HepG2 (cell line): ENCODE measurements around the gene CATSPER2. TPM values are rescaled to one million over a fixed set of nuclear protein-coding genes. Genes with fewer than 3 reads are reported as not detected.
"Not testable (repeated sequence)": the region's sequence is repeated elsewhere in the genome, so short reads cannot be mapped to it uniquely, and the experiment has no call there.

Source experiments
- ATAC-seq: fragments of 200-7000 bp; cut with Tn5 transposase; 3 replicates; pipeline ENCODE4 v1.9.1; 2020; ENCODE audit warnings: mild to moderate bottlenecking, moderate library complexity
- BruUV-seq: library from RNA; stranded (reverse); fragments of 400-500 nt; replicated peaks from 2 replicates; lab custom pipeline; 2021; lab: Mats Ljungman, UMichigan
- CTCF ChIA-PET: fragments of 300-600 bp; formaldehyde crosslinking; extraction: SDS; loops from one replicate; lab custom pipeline; 2021; ENCODE audit warnings: low total read pairs, inconsistent platforms, low intra/inter-chr PET ratio; lab: Yijun Ruan, JAX
- POLR2A ChIA-PET: fragments of 350-600 bp; sonication (Branson Sonifier 250); formaldehyde crosslinking; loops from one replicate; lab custom pipeline; 2020; ENCODE audit warnings: antibody characterized with exemption, inconsistent platforms; lab: Yijun Ruan, JAX
- DNase-seq: peaks from one replicate; pipeline ENCODE4 v3.0.0-alpha.2; 2015; ENCODE audit warnings: low spot score
- FAIRE-seq: peaks from 3 replicates; lab custom pipeline; 2011; peaks lifted over from hg19 to GRCh38; lab: Jason Lieb, UNC
- H2AFZ ChIP-seq: one replicate; pipeline ENCODE4 v1.6.1; 2011; ENCODE audit warnings: low read length, inconsistent platforms
- H3K27ac ChIP-seq: fragments of 300-600 bp; 3 replicates; pipeline ENCODE4 v1.8.0; 2011; ENCODE audit warnings: mixed run types, mild to moderate bottlenecking, mixed read lengths, low read length, inconsistent platforms; ENCODE audit not compliant: insufficient read depth; ENCODE audit errors: extremely low read length
- H3K27me3 ChIP-seq, 2 experiments: fragments of 200-600 bp in 1 of 2; 2 replicates in 1 of 2; 3 replicates in 1 of 2; pipeline versions ENCODE4 v1.6.0 to v1.8.0; 2011; ENCODE audit warnings: low read length in 2 of 2, mild to moderate bottlenecking in 2 of 2, moderate library complexity in 2 of 2, inconsistent platforms in 1 of 2; ENCODE audit not compliant: insufficient read depth in 2 of 2, control insufficient read depth in 1 of 2
- H3K36me3 ChIP-seq, 2 experiments: fragments of 200-600 bp in 1 of 2; replicated peaks in 1 of 2; 2 replicates in 1 of 2; 3 replicates in 1 of 2; pipeline versions ENCODE4 v1.5.1 to v1.8.0; 2011; ENCODE audit warnings: low read length in 2 of 2, inconsistent platforms in 1 of 2; ENCODE audit not compliant: insufficient read depth in 2 of 2, control insufficient read depth in 1 of 2
- H3K4me1 ChIP-seq: 2 replicates; pipeline ENCODE4 v1.5.1; 2012; ENCODE audit warnings: low read length, inconsistent platforms; ENCODE audit not compliant: insufficient read depth
- H3K4me2 ChIP-seq: 2 replicates; pipeline ENCODE4 v1.6.0; 2011; ENCODE audit warnings: low read depth, low read length, inconsistent platforms
- H3K4me3 ChIP-seq, 3 experiments: fragments of 200-600 bp in 1 of 3; sonication (generic), shearing (Covaris generic) in 1 of 3; replicated peaks in 1 of 3; 2 replicates each; pipeline ENCODE4 v1.5.1; 2011 to 2016; ENCODE audit warnings: low read length in 3 of 3, inconsistent platforms in 2 of 3, low read depth in 2 of 3, mild to moderate bottlenecking in 2 of 3, control low read depth in 1 of 3, mixed read lengths in 1 of 3; ENCODE audit not compliant: insufficient read depth in 1 of 3
- H3K79me2 ChIP-seq: one replicate; pipeline ENCODE4 v1.6.1; 2011; ENCODE audit warnings: low read length, inconsistent platforms; ENCODE audit not compliant: insufficient read depth
- H3K9ac ChIP-seq: 2 replicates; pipeline ENCODE4 v1.6.0; 2011; ENCODE audit warnings: mild to moderate bottlenecking, low read depth, low read length, inconsistent platforms; ENCODE audit not compliant: insufficient read depth
- H3K9me3 ChIP-seq: 2 replicates; pipeline ENCODE4 v1.5.1; 2012; ENCODE audit warnings: mild to moderate bottlenecking, low read length
- H4K20me1 ChIP-seq: 2 replicates; pipeline ENCODE4 v1.6.0; 2011; ENCODE audit warnings: inconsistent platforms, mild to moderate bottlenecking, low read length, moderate library complexity; ENCODE audit not compliant: insufficient read depth
- WGBS: methylation state at CpG from one replicate; pipeline ENCODE4 v1.1.6; 2017; ENCODE audit warnings: low lambda C conversion rate; 5-methylcytosine and 5-hydroxymethylcytosine counted together
- in situ Hi-C: cut with HindIII; loops from 2 replicates; pipeline ENCODE4 v1.10.0; 2017; ENCODE audit warnings: low pct_unique_long_range_greater_than_20kb; ENCODE audit not compliant: extremely low pct_ligation_motif_present
- intact Hi-C: fragments of 100-400 bp; cut with micrococcal nuclease; formaldehyde crosslinking; loops from one replicate; pipeline ENCODE4 v1.10.0; 2022; ENCODE audit not compliant: unreplicated experiment
- polyA plus RNA-seq, 8 experiments: library from polyadenylated mRNA; depleted of rRNA in 3 of 8; stranded (reverse) in 7 of 8; unstranded in 1 of 8; fragments of >200 nt; fragmentation: Illumina TruSeq in 4 of 8; extraction: Trizol in 4 of 8; gene quantifications; 2 replicates each; pipeline versions ENCODE4 v1.2.1 to v1.2.3, GENCODE V29; 2011 to 2016; ENCODE audit warnings: low read depth in 4 of 8, missing spikeins in 1 of 8, mixed read lengths in 1 of 8; ENCODE audit not compliant: insufficient read depth in 1 of 8
- total RNA-seq, 5 experiments: library from RNA; depleted of rRNA; stranded (reverse); fragments of >200 nt; fragmentation: Illumina TruSeq; extraction: Trizol; gene quantifications; 2 replicates each; pipeline ENCODE4 v1.2.3, GENCODE V29; 2016; ENCODE audit warnings: low read depth in 1 of 5

Gene CATSPER2
- total and polyA plus RNA-seq, 2 of the 13 experiments (the other 11 are each of a cell fraction or from before 2014, with no cell fraction given) = 0.28 to 0.66 TPM

DNA sequence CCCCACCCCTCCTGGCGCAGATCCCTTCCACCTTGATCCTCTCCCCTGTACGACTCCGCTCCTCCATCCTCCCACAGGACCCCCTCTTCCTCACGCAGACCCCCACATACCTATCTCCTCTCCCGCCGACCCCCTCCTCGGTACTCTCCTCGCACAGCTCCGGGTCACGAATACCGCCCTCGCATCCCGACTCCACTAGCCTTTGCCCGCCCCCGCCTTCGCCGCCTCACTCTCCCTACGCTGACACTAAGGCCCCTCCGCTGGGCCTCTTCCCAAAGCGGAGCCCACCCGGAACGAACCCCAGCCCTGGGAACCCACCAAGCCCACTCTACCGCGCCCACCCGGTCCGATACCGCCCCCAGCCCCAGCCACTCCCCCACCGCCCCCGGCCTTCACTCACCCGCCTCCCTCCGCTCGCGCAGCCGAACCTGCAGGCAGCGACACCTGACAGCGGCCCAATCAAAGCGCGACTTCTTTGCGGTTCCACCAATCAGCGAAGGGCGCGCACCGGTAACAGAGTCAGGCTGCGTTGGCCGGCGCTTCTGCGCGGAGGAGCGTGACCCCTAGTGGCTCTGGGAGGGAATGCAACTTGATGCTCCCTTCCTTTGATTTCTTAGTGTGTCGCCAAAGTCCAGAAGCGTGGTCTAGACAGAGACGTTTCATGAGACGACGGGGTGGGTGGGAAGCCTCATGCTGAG is 41.1 kb upstream of the CATSPER2 start:
- H3K27me3 ChIP-seq, H3K9ac ChIP-seq, H3K79me2 ChIP-seq, H3K4me1 ChIP-seq, in situ Hi-C loops, H4K20me1 ChIP-seq, H2AFZ ChIP-seq, POLR2A ChIA-PET, intact Hi-C loops, BruUV-seq, H3K9me3 ChIP-seq, H3K4me2 ChIP-seq, H3K27ac ChIP-seq, H3K36me3 ChIP-seq, H3K4me3 ChIP-seq, CTCF ChIA-PET, DNase-seq: not testable (repeated sequence)
- FAIRE-seq = peak; percentile 99
- no CpG with 5 or more reads among the region's 54 CpGs for WGBS
- peak; percentile 94 for ATAC-seq

DNA sequence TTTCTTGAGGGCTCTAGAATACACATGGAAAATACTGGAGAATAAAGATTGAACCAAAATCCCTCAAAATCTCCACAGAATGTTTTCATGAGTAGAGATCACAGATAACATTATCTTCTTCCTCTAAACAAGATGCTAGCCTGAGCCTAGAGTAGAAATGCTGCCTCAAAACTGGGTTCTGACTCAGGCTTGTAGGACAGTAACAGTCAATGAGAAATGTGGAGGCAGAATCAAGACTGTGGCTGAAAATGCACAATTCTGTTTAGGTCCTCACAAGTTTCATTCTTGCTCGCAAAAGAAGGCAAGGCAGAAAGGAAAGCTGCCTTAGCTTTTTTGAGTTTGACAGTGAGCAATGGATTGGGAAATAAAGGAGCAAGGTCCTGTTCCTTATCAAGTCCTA is 25.5 kb upstream of the CATSPER2 start:
- no CpG with 5 or more reads among the region's 1 CpG for WGBS
- H4K20me1 ChIP-seq, H3K36me3 ChIP-seq, DNase-seq, H3K79me2 ChIP-seq, H3K4me2 ChIP-seq, H3K27me3 ChIP-seq, ATAC-seq, POLR2A ChIA-PET, H2AFZ ChIP-seq, H3K27ac ChIP-seq, CTCF ChIA-PET, H3K9me3 ChIP-seq, in situ Hi-C loops, BruUV-seq, intact Hi-C loops, H3K4me1 ChIP-seq, H3K9ac ChIP-seq, H3K4me3 ChIP-seq: not testable (repeated sequence)
- peak; percentile 77 for FAIRE-seq

- H3K36me3 ChIP-seq, intact Hi-C loops, H3K9me3 ChIP-seq, H3K27me3 ChIP-seq, FAIRE-seq, BruUV-seq, DNase-seq, H3K4me1 ChIP-seq, in situ Hi-C loops, H4K20me1 ChIP-seq, H3K4me2 ChIP-seq, H3K27ac ChIP-seq, H3K4me3 ChIP-seq, ATAC-seq, CTCF ChIA-PET, H3K9ac ChIP-seq, POLR2A ChIA-PET, H3K79me2 ChIP-seq, H2AFZ ChIP-seq: not testable (repeated sequence)
- WGBS = no CpG with 5 or more reads among the region's 1 CpG
Observed at GRCh38 chr15:43666177-43666576, 17.5 kb upstream of the CATSPER2 start.

DNA sequence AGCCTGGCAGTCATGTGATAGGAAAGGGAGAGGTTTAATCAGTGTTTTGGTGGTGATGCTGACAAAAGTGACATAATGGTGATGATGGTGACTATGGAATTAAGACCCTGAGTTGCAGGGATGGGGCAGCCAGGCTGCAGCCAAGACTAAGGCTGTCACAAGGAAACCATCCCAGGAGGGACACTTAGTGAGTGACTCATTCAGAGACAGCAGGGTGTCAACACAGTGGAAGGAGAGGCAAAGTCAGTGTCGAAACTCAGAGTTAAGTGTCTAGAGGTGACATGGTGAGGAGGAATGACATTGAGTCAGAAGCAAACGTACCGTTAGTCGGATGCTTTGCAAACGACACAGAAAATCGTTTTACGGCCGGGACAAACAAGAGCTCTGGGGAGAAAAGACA is 14.7 kb upstream of the CATSPER2 start:
- H4K20me1 ChIP-seq, in situ Hi-C loops, H3K36me3 ChIP-seq, H3K4me2 ChIP-seq, CTCF ChIA-PET, BruUV-seq, ATAC-seq, H2AFZ ChIP-seq, H3K9ac ChIP-seq, H3K27ac ChIP-seq, FAIRE-seq, H3K4me1 ChIP-seq, H3K9me3 ChIP-seq, intact Hi-C loops, H3K79me2 ChIP-seq, H3K4me3 ChIP-seq, DNase-seq, POLR2A ChIA-PET, H3K27me3 ChIP-seq: not testable (repeated sequence)
- WGBS = no CpG with 5 or more reads among the region's 8 CpGs
